SU-DHL-6 (cell line): ENCODE data around the gene FARS2.

Experiments
- CTCF ChIP-seq: fragments of 200-600 bp; sonication (generic); IDR thresholded peaks from one replicate; pipeline ENCODE4 v1.5.1; 2017; ENCODE audit warnings: antibody characterized with exemption, mild to moderate bottlenecking, low read length, moderate library complexity; ENCODE audit not compliant: insufficient read depth, poor library complexity, severe bottlenecking
- EZH2phosphoT487 ChIP-seq: fragments of 200-600 bp; sonication (generic), shearing (Covaris generic); conservative IDR thresholded peaks from 2 replicates; pipeline ENCODE4 v1.6.1; 2018; ENCODE audit warnings: mild to moderate bottlenecking, antibody characterized with exemption, low read length, moderate library complexity, mixed read lengths

- TF ChIP-seq CTCF (no peak), EZH2phosphoT487 (no peak)
These were observed 26.1 kb downstream of the FARS2 start for GRCh38 chr6:5287205-5287965.
